GM21786 (cell line): ENCODE results near the gene SRGAP1.

Experiments
- ATAC-seq: cut with Tn5 transposase; IDR thresholded peaks from one replicate; pipeline ENCODE4 v1.9.1; 2021; ENCODE audit not compliant: unreplicated experiment

SRGAP1 gene

GRCh38 chr12:63900922-63901793, 56.7 kb downstream of the SRGAP1 start:
- no peak for ATAC-seq

DNA sequence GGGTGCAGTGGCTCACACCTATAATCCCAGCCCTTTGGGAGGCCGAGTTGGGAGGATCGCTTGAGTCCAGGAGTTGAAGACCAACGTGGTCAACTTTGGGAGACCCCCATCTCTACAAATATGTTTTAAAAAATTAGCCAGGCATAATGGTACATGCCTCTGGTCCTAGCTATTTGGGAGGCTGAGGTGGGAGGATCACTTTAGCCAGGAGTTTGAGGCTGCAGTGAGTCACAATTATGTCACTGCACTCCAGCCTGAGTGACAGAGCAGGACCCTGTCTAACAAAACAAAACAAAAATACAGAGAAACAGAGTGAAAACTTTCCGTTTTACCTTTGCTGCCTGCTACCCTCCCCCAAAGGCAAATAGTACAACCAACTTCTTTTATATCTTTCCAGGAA, 60.2 kb downstream of the SRGAP1 start:
- ATAC-seq, result no peak

- no peak for ATAC-seq
Measured at GRCh38 chr12:63905544-63905943, 61.0 kb downstream of the SRGAP1 start.

DNA sequence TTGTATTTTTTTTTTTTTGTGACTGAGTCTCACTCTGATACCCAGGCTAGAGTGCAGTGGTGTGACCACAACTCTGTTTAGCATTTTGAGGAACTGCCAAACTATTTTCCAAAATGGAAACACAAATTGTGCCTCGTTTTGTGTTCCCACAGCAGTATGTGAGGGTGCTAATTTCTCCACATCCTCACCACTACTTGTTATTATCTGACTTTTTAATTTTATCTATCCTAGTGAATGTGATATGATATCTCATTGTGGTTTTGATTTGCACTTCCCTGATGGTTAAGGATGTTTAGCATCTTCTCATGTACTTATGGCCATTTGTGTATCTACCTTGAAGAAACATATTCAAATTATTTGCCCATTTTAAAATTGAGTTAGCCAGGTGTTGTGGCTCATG, 62.4 kb downstream of the SRGAP1 start:
- ATAC-seq, result no peak

DNA sequence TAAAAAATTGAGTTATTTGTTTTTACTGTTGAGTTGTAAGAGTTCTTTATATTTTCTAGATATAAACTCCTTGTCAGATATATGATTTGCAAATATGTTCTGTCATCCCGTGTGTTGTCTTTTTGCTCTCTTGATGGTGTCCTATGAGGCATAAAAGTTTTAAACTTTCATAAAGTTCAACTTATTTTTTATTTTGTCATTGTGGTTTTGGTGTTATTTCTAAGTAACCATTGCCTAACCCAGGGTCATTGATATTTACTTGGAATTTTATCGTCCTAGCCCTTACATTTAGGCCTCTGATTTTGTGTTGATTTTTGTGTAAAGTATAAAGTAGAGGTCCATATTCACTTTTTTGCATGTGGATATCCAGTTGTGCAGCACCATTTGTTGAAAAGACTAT, 63.1 kb downstream of the SRGAP1 start:
- ATAC-seq, result no peak

- no peak for ATAC-seq
Measured at GRCh38 chr12:63909746-63910145, 65.2 kb downstream of the SRGAP1 start.

DNA sequence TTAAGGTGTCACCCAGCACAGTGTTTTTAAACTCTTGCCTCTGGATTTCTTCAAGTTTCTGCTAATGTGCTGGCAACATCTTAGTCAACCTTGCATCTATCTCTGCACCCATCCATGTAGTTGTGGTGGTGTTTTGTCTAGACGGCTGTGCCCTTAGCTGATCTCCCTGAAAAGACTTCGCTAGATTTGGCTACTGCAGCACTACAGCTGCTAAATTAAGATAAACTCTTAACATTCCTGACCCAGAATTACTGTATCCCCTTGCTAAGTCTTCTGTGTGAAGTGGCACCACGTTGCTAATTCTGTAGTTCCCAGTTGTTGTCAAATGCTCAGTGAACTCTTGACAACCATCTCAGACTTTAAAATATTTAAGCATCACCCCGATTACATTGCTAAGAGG, 66.8 kb downstream of the SRGAP1 start:
- no peak for ATAC-seq

- no peak for ATAC-seq
Measured at GRCh38 chr12:63912651-63913050, 68.2 kb downstream of the SRGAP1 start.

DNA sequence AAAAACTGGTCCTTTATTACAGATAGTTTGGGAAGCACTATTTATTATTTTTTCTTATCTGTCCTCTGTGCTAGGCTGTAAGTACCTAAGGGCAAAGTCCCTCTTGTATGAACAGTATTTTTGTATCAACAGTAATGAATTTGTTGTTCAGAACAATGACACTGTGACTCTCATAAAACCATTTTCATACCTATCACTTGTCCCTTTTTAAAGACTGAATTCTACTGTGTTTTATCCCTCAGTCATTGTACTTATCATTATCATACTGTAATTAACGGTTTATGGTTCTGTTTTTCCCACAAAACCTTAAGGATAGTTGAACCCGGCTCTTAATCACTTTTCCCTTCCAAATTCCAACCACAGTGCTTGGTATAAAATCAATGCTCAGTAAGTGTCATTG, 69.4 kb downstream of the SRGAP1 start:
- ATAC-seq, result no peak

- ATAC-seq, result no peak
Measured at GRCh38 chr12:63915105-63915800, 70.8 kb downstream of the SRGAP1 start.

GRCh38 chr12:63916561-63917476, 72.3 kb downstream of the SRGAP1 start:
- ATAC-seq, result no peak

DNA sequence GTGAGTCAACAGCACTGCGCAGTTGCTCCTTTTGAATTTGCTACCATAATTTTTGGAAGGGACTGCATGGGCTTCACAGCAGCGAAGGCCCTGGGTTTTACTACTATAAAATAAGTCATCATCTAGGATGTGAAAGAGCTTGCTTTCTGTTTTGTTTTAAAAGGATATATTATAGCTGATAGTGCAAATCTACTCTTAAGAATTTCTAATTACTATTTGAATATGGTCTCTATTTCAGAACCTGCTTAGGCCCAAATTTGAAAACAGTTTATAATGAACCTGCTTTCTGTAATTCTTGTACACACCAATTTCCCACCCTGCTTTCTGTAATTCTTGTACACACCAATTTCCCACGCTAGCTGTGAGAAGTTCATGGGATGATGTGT, 73.0 kb downstream of the SRGAP1 start:
- no peak for ATAC-seq

GRCh38 chr12:63917864-63918799, 73.6 kb downstream of the SRGAP1 start:
- ATAC-seq, result peak; percentile 73

GRCh38 chr12:63918800-63919300, 74.3 kb downstream of the SRGAP1 start:
- ATAC-seq, result no peak

- ATAC-seq, result no peak
Measured at GRCh38 chr12:63919756-63920155, 75.3 kb downstream of the SRGAP1 start.

DNA sequence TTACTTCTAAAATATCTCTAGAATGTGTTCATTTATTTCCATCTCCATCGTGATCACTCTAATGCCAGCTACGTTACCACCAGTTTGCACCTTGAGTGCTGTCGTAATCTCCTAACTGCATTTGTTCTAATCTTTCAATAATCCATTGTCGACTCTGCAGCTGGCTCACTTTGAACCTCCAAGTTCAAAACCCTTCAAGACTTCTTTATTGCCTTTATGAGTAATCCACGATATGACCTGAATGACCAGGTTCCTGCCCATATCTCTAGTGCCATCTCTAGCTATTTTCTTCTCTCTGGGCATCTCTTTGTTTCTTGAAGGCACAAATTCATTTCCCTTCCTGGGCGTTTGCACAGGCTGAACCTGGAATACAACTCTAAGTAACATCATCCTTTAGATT, 76.7 kb downstream of the SRGAP1 start:
- no peak for ATAC-seq

DNA sequence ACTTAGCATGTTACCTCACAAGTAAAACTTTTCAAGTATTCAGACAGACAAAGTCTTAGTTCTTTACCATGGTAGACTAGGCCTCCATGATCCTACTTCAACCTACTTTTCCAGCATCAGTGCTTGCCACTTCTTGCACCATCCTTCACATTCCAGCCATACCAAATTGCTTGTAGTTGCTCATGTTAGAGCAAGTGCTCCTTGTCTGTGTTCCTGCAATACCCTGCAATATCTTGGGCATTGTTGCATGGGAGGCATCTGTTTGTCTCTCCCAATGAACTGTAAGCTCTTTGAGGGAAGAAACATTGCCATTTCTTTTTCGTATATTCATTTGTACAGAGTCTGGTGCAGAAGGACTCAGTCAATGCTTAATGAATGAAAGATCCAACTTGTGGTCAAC, 78.0 kb downstream of the SRGAP1 start:
- no peak for ATAC-seq

- ATAC-seq, result no peak
Measured at GRCh38 chr12:63924781-63925180, 80.3 kb downstream of the SRGAP1 start.

DNA sequence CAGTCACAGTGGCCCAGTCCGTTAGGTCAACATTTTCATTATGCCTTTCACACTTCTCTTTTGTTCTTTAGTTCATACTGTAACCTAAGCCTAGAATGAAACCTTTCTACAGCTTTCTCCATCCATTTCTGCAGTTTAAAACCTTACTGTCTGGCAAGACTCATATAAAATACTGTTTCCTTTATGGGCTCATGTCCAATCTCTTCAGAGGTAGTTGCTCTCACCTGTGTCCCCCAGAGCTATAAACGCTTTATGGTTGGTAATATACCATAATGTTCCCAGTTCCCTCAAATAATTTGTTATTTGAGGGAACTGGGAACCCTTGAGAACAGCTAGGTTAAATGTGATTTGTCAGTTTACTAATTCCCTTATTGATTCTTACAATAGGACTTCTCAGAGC, 83.0 kb downstream of the SRGAP1 start:
- ATAC-seq, result no peak

- no peak for ATAC-seq
Measured at GRCh38 chr12:63928305-63928704, 83.8 kb downstream of the SRGAP1 start.
